AG04450 (cell line): ENCODE results near the gene CREB3L4. TPM values are rescaled to one million over a fixed set of nuclear protein-coding genes. Genes with fewer than 3 reads are reported as not detected.

Source experiments
- CTCF ChIA-PET: fragments of 300-600, 350-600 bp; formaldehyde crosslinking; extraction: SDS; loops from one replicate; lab custom pipeline; 2022; ENCODE audit warnings: antibody characterized with exemption, inconsistent platforms; lab: Charles Lee
- POLR2A ChIA-PET: fragments of 350-600 bp; formaldehyde crosslinking; extraction: SDS; loops from one replicate; lab custom pipeline; 2021; ENCODE audit warnings: antibody characterized with exemption, inconsistent platforms; lab: Yijun Ruan, JAX
- DNase-seq: peaks from one replicate; pipeline ENCODE4 v3.0.0-alpha.2; 2011; ENCODE audit warnings: low read depth, low spot score
- H3K27ac ChIP-seq: one replicate; pipeline ENCODE4 v1.5.1; 2012; ENCODE audit warnings: low read depth, low read length, control low read depth
- H3K27me3 ChIP-seq: one replicate; pipeline ENCODE4 v1.6.0; 2012; ENCODE audit warnings: low read length; ENCODE audit not compliant: control insufficient read depth, insufficient read depth
- H3K4me3 ChIP-seq: 2 replicates; pipeline ENCODE4 v1.5.1; 2011; ENCODE audit warnings: mild to moderate bottlenecking, low read depth, low read length, control low read depth
- H3K9me3 ChIP-seq: 2 replicates; pipeline ENCODE4 v1.5.1; 2012; ENCODE audit warnings: low read length; ENCODE audit not compliant: control insufficient read depth, insufficient read depth
- polyA plus RNA-seq: library from polyadenylated mRNA; depleted of rRNA; stranded (reverse); fragments of >200 nt; gene quantifications from 2 replicates; pipeline ENCODE4 v1.2.3, GENCODE V29; 2011
- TF ChIP-seq, protein P1 (sequence below): IDR thresholded peaks from 2 replicates; pipeline ENCODE4 v1.5.1; 2011; ENCODE audit warnings: low read depth, low read length, control low read depth, inconsistent platforms

CREB3L4 gene
- polyA plus RNA-seq, 1 experiment = 7.7 TPM

DNA sequence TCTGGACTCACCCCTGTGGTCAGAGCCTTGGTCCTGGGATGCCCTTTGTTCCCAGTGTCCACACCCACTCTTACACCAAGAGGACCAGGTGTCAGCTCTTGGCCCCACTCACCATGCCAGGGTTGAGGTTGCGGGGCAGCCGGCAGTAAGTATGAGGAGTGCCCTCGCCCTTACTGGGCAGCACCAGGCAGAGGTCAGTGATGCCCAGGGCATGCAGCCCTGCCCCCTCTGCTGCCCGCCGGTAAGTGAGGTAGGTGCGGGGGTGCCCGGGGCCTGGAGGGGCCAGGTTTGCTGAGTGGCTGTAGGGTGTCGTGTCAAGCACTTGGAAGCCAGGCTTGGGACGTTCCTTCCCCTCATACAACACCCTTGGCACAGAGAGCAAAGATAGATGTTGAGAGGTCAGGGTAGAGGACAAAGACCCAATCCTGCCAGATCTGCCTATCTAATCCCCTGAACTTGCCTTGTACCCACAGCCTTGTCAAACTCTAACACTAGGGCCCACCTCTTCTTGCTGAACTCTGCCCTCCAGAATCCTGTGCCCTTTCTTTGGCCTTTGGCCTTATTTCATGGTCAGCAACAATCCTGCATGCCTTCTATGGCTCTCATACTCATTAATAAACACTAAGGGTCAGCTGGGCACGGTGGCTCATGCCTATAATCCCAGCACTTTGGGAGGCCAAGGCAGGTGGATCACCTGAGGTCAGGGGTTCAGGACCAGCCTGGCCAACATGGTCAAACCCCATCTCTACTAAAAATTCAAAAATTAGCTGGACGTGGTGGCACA lies 24.7 kb upstream of the CREB3L4 start:
- CTCF ChIA-PET = no interaction called here
- POLR2A ChIA-PET = interaction anchor here (0.7 kb wide), 1 partner anchor 298 kb away, joined by 3 read pairs; no protein-coding TSS in a partner anchor
- Histone ChIP-seq H3K9me3 (no peaks in the 10 kb centered on the region; the same call in 1 of the 2 replicates), H3K27ac (no peak overlapping the region), H3K27me3 (no peaks in the 10 kb centered on the region), H3K4me3 (no peak overlapping the region)
- DNase-seq = no peak
- TF ChIP-seq, protein P1, sequence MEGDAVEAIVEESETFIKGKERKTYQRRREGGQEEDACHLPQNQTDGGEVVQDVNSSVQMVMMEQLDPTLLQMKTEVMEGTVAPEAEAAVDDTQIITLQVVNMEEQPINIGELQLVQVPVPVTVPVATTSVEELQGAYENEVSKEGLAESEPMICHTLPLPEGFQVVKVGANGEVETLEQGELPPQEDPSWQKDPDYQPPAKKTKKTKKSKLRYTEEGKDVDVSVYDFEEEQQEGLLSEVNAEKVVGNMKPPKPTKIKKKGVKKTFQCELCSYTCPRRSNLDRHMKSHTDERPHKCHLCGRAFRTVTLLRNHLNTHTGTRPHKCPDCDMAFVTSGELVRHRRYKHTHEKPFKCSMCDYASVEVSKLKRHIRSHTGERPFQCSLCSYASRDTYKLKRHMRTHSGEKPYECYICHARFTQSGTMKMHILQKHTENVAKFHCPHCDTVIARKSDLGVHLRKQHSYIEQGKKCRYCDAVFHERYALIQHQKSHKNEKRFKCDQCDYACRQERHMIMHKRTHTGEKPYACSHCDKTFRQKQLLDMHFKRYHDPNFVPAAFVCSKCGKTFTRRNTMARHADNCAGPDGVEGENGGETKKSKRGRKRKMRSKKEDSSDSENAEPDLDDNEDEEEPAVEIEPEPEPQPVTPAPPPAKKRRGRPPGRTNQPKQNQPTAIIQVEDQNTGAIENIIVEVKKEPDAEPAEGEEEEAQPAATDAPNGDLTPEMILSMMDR = no peak

GRCh38 chr1:153944005-153944826 lies 23.5 kb upstream of the CREB3L4 start:
- H3K9me3 ChIP-seq = no peaks in the 10 kb centered on the region; the same call in 1 of the 2 replicates
- no peaks in the 10 kb centered on the region for H3K27me3 ChIP-seq
- POLR2A ChIA-PET = interaction anchor here (0.7 to 2.6 kb wide), 6 partner anchors 12 to 217 kb away, joined by 3 to 11 read pairs (median 6); partner anchors contain the start of genes CREB3L4, RPS27 and SLC39A1
- H3K4me3 ChIP-seq = no peak overlapping the region
- TF ChIP-seq, protein P1 = no peak
- no peak for DNase-seq
- CTCF ChIA-PET = interaction anchor here (1.3 to 3.8 kb wide), 3 partner anchors 42 to 146 kb away, joined by 3 to 19 read pairs (median 6); partner anchors contain the start of gene RAB13
- no peak overlapping the region for H3K27ac ChIP-seq

DNA sequence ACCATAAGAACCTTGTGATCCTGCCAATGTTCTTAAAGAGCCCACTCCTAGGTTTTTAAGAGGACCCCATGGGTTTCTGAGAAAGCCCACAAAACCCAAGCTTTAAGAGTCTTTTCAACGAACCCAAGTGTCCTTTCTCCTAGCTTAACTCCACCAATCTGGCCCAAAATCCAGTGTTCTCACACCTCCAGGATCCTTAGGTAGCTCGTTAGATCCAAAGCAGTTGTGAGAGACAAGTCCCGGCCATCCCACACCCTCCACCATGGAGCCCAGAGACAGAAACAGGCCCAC lies 22.9 kb upstream of the CREB3L4 start:
- Histone ChIP-seq H3K9me3 (no peaks in the 10 kb centered on the region; the same call in 1 of the 2 replicates), H3K27ac (no peak overlapping the region), H3K27me3 (no peaks in the 10 kb centered on the region), H3K4me3 (peak overlapping the region; percentile 86)
- TF ChIP-seq, protein P1 = no peak
- DNase-seq = no peak
- CTCF ChIA-PET = interaction anchor here (1.3 to 3.8 kb wide), 3 partner anchors 42 to 147 kb away, joined by 3 to 19 read pairs (median 6); partner anchors contain the start of gene RAB13
- POLR2A ChIA-PET = interaction anchor here (0.7 to 2.6 kb wide), 3 partner anchors 11 to 46 kb away, joined by 3 to 11 read pairs (median 8); partner anchors contain the start of genes CREB3L4 and RPS27

DNA sequence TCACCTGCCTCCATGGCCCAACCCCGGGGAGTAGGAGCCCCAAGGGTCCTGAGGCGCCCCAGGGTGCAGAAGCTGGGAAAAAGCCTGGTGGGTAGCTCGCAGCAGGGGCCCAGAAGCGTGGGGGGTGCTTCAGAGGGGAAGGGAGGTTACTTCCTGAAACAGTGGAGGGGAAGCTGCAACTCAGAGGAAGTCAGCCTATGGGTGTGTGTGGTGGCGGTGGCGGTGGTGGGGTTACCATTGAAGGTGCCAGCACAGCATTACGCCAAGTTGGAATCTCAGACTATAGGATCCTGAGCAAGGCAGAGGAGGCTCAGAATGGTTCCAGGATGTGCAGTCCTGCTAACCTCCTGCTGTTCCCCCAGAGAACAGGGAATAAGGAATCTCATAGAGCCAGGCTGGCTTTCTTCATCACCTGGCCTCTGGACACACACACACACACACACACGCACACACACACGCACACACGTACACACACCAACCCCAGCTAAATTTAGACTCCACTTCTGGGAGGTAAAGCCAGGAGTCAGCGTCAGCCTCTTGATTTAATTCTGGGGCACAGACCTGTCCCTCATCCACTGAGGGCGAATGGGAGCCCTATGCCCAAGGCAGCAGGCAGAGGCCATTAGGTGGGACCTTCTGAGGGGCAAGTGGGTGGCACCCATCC lies 22.4 kb upstream of the CREB3L4 start:
- TF ChIP-seq, protein P1 = no peak
- H3K27ac ChIP-seq = peak overlapping the region; percentile 61
- no peak for DNase-seq
- POLR2A ChIA-PET = interaction anchor here (0.8 to 2.6 kb wide), 7 partner anchors 11 to 45 kb away, joined by 3 to 19 read pairs (median 7); partner anchors contain the start of genes CREB3L4, CRTC2, JTB and RPS27
- no peaks in the 10 kb centered on the region for H3K27me3 ChIP-seq
- CTCF ChIA-PET = interaction anchor here (1.3 to 3.8 kb wide), 3 partner anchors 9 to 147 kb away, joined by 3 to 19 read pairs (median 7); no protein-coding TSS in a partner anchor
- peak overlapping the region; percentile 86 for H3K4me3 ChIP-seq
- no peaks in the 10 kb centered on the region; the same call in 1 of the 2 replicates for H3K9me3 ChIP-seq
